Stimulated activated naive CD8-positive, alpha-beta T cell treated with anti-CD3 and anti-CD28 coated beads, Interleukin-15, amount 100 ng/mL, for 72 hours (primary cell): ENCODE measurements around the gene SAMD14.
A peak's percentile ranks its signal among the peaks of the same experiment; 100 is the strongest.

Source experiments
- ATAC-seq: fragments of 150-1000 bp; cut with Tn5 transposase; 2 replicates; pipeline ENCODE4 v1.10.0; 2021; ENCODE audit warnings: mild to moderate bottlenecking, moderate library complexity
- DNase-seq, 2 donors: peaks; one replicate each; pipeline ENCODE4 v3.0.0; 2021 to 2022
- H3K27ac Mint-ChIP-seq, 2 donors: one replicate each; pipeline ENCODE4 v1.8.0; 2022; ENCODE audit warnings: mild to moderate bottlenecking in 2 of 2, mixed read lengths in 2 of 2, moderate library complexity in 2 of 2
- H3K27me3 Mint-ChIP-seq: one replicate; pipeline ENCODE4 v1.8.0; 2022; ENCODE audit warnings: mixed read lengths
- H3K4me1 Mint-ChIP-seq: one replicate; pipeline ENCODE4 v1.8.0; 2022; ENCODE audit warnings: mild to moderate bottlenecking, mixed read lengths
- H3K4me3 Mint-ChIP-seq, 2 donors: one replicate each; pipeline ENCODE4 v1.8.0; 2022; ENCODE audit warnings: mild to moderate bottlenecking in 2 of 2, mixed read lengths in 2 of 2, moderate library complexity in 1 of 2
- H3K9me3 Mint-ChIP-seq, 2 donors: one replicate each; pipeline ENCODE4 v1.8.0; 2022; ENCODE audit warnings: mixed read lengths in 2 of 2

SAMD14 gene

GRCh38 chr17:50103941-50104340, 26.0 kb downstream of the SAMD14 start:
- Mint-ChIP-seq H3K4me1 (peaks cover 7% of the 10 kb centered on the region), H3K4me3 (no peak overlapping the region), H3K27me3 (no peaks in the 10 kb centered on the region), H3K27ac (no peak overlapping the region), H3K9me3 (no peaks in the 10 kb centered on the region)
- no peak for ATAC-seq
- DNase-seq = no peak

GRCh38 chr17:50103252-50103651, 26.7 kb downstream of the SAMD14 start:
- Mint-ChIP-seq H3K4me3 (no peak overlapping the region), H3K27me3 (no peaks in the 10 kb centered on the region), H3K9me3 (no peaks in the 10 kb centered on the region), H3K4me1 (peaks cover 7% of the 10 kb centered on the region), H3K27ac (peak overlapping the region in 1 of 2 donors; percentile 78)
- ATAC-seq = no peak
- DNase-seq = no peak

- Mint-ChIP-seq H3K27ac (no peak overlapping the region), H3K4me1 (peaks cover 7% of the 10 kb centered on the region), H3K4me3 (no peak overlapping the region), H3K9me3 (no peaks in the 10 kb centered on the region), H3K27me3 (no peaks in the 10 kb centered on the region)
- ATAC-seq = no peak
- no peak for DNase-seq
These were observed 27.6 kb downstream of the SAMD14 start for GRCh38 chr17:50102164-50102991.

GRCh38 chr17:50101346-50102163, 28.4 kb downstream of the SAMD14 start:
- ATAC-seq (no peak), DNase-seq (no peak)
- Mint-ChIP-seq H3K4me3 (no peak overlapping the region), H3K9me3 (no peaks in the 10 kb centered on the region), H3K27ac (no peak overlapping the region), H3K4me1 (peaks cover 13% of the 10 kb centered on the region), H3K27me3 (no peaks in the 10 kb centered on the region)

- ATAC-seq = no peak
- H3K27me3 Mint-ChIP-seq = no peaks in the 10 kb centered on the region
- peaks cover 19% of the 10 kb centered on the region for H3K4me1 Mint-ChIP-seq
- peak overlapping the region in 1 of 2 donors; percentile 64 for H3K27ac Mint-ChIP-seq
- DNase-seq = no peak
- H3K9me3 Mint-ChIP-seq = no peaks in the 10 kb centered on the region
- H3K4me3 Mint-ChIP-seq = no peak overlapping the region
These were observed 29.0 kb downstream of the SAMD14 start for GRCh38 chr17:50100921-50101345.

GRCh38 chr17:50100480-50100883, 29.5 kb downstream of the SAMD14 start:
- H3K9me3 Mint-ChIP-seq = no peaks in the 10 kb centered on the region
- no peak for ATAC-seq
- H3K4me1 Mint-ChIP-seq = peaks cover 23% of the 10 kb centered on the region
- no peak overlapping the region for H3K4me3 Mint-ChIP-seq
- no peak for DNase-seq
- H3K27me3 Mint-ChIP-seq = no peaks in the 10 kb centered on the region
- peak overlapping the region in 1 of 2 donors; percentile 64 for H3K27ac Mint-ChIP-seq

- Mint-ChIP-seq H3K27ac (no peak overlapping the region), H3K9me3 (no peaks in the 10 kb centered on the region), H3K4me3 (no peak overlapping the region), H3K4me1 (peaks cover 34% of the 10 kb centered on the region), H3K27me3 (no peaks in the 10 kb centered on the region)
- ATAC-seq (no peak), DNase-seq (no peak)
These were observed 31.0 kb downstream of the SAMD14 start for GRCh38 chr17:50099003-50099402.

- Mint-ChIP-seq H3K9me3 (no peaks in the 10 kb centered on the region), H3K27me3 (no peaks in the 10 kb centered on the region), H3K4me1 (peaks cover 34% of the 10 kb centered on the region), H3K27ac (no peak overlapping the region), H3K4me3 (no peak overlapping the region)
- DNase-seq = no peak
- no peak for ATAC-seq
These were observed 31.4 kb downstream of the SAMD14 start for GRCh38 chr17:50098583-50098982.

- H3K4me3 Mint-ChIP-seq = no peak overlapping the region
- DNase-seq = no peak
- H3K27me3 Mint-ChIP-seq = no peaks in the 10 kb centered on the region
These were observed 32.0 kb downstream of the SAMD14 start for GRCh38 chr17:50097926-50098325.

GRCh38 chr17:50097455-50097854, 32.5 kb downstream of the SAMD14 start:
- Mint-ChIP-seq H3K27ac (no peak overlapping the region), H3K27me3 (no peaks in the 10 kb centered on the region), H3K9me3 (no peaks in the 10 kb centered on the region), H3K4me1 (peaks cover 34% of the 10 kb centered on the region), H3K4me3 (no peak overlapping the region)
- ATAC-seq (no peak), DNase-seq (no peak)

More at GRCh38 chr17:50097926-50098325, 32.0 kb downstream of the SAMD14 start:
- ATAC-seq = no peak
- Mint-ChIP-seq H3K4me1 (peaks cover 34% of the 10 kb centered on the region), H3K9me3 (no peaks in the 10 kb centered on the region), H3K27ac (peak overlapping the region in 1 of 2 donors; percentile 31)

GRCh38 chr17:50096758-50097157, 33.2 kb downstream of the SAMD14 start:
- no peak overlapping the region for H3K4me3 Mint-ChIP-seq
- no peak for ATAC-seq
- no peak for DNase-seq
- H3K9me3 Mint-ChIP-seq = no peaks in the 10 kb centered on the region
- no peaks in the 10 kb centered on the region for H3K27me3 Mint-ChIP-seq
- H3K4me1 Mint-ChIP-seq = peaks cover 34% of the 10 kb centered on the region
- H3K27ac Mint-ChIP-seq = no peak overlapping the region

- H3K27ac Mint-ChIP-seq = peak overlapping the region in 1 of 2 donors; percentile 93
- H3K9me3 Mint-ChIP-seq = no peaks in the 10 kb centered on the region
These were observed 33.9 kb downstream of the SAMD14 start for GRCh38 chr17:50096092-50096491.

GRCh38 chr17:50095626-50096037, 34.3 kb downstream of the SAMD14 start:
- H3K4me1 Mint-ChIP-seq = peaks cover 34% of the 10 kb centered on the region
- ATAC-seq = no peak
- H3K4me3 Mint-ChIP-seq = peak overlapping the region; percentile 90 to 98
- DNase-seq = no peak
- H3K9me3 Mint-ChIP-seq = no peaks in the 10 kb centered on the region
- H3K27me3 Mint-ChIP-seq = no peaks in the 10 kb centered on the region
- peak overlapping the region; percentile 92 to 93 for H3K27ac Mint-ChIP-seq

More at GRCh38 chr17:50096092-50096491, 33.9 kb downstream of the SAMD14 start:
- DNase-seq = no peak
- peaks cover 34% of the 10 kb centered on the region for H3K4me1 Mint-ChIP-seq
- H3K27me3 Mint-ChIP-seq = no peaks in the 10 kb centered on the region
- H3K4me3 Mint-ChIP-seq = peak overlapping the region; percentile 90 to 98
- no peak for ATAC-seq

GRCh38 chr17:50094753-50095619, 35.0 kb downstream of the SAMD14 start, which contains the start of gene PDK2:
PDK2 (plus strand) TSS chr17:50095351; CDS start chr17:50095436, 85 bp downstream.
- Mint-ChIP-seq H3K27me3 (no peaks in the 10 kb centered on the region), H3K27ac (peak within 1 kb of the TSS; percentile 92 to 93), H3K4me1 (peaks cover 33% of the 10 kb centered on the region), H3K9me3 (no peaks in the 10 kb centered on the region), H3K4me3 (peak within 1 kb of the TSS; percentile 90 to 98)
- DNase-seq = peak; percentile 97 to 98
- ATAC-seq = peak; percentile 97

GRCh38 chr17:50094243-50094752, 35.7 kb downstream of the SAMD14 start:
- Mint-ChIP-seq H3K4me3 (peak overlapping the region; percentile 90 to 98), H3K9me3 (no peaks in the 10 kb centered on the region), H3K27ac (peak overlapping the region; percentile 92 to 93), H3K27me3 (no peaks in the 10 kb centered on the region), H3K4me1 (peaks cover 27% of the 10 kb centered on the region)
- peak; percentile 53 for ATAC-seq
- DNase-seq = peak; percentile 88
